Right lobe of liver (tissue), 6 donors: ENCODE results near the gene FRMD3. TPM values are rescaled to one million over a fixed set of nuclear protein-coding genes. Genes with fewer than 3 reads are reported as not detected.
A peak's percentile ranks its signal among the peaks of the same experiment; 100 is the strongest.

Experiments
- ATAC-seq, 4 donors: fragments of 200-7000 bp; cut with Tn5 transposase; one replicate each; pipeline ENCODE4 v1.9.1; 2020; ENCODE audit warnings: mild to moderate bottlenecking in 4 of 4, moderate library complexity in 4 of 4
- DNase-seq, 3 donors: peaks; one replicate each; pipeline ENCODE4 v3.0.0-alpha.2; 2020
- H3K27ac ChIP-seq, 3 donors: fragments of 200-600 bp; one replicate each; pipeline ENCODE4 v1.8.0; 2022
- H3K27me3 ChIP-seq, 2 donors: fragments of 200-600 bp; one replicate each; pipeline ENCODE4 v1.8.0; 2022
- H3K36me3 ChIP-seq, 4 donors: fragments of 200-600 bp; sonication (generic) in 1 of 4; one replicate each; pipeline versions ENCODE4 v1.5.1 to v1.8.0; 2017 to 2022; ENCODE audit warnings: control low read depth in 1 of 4
- H3K4me1 ChIP-seq, 4 donors: fragments of 200-600 bp; sonication (generic) in 1 of 4; one replicate each; pipeline versions ENCODE4 v1.5.1 to v1.8.0; 2017 to 2022; ENCODE audit warnings: control low read depth in 1 of 4
- H3K4me3 ChIP-seq, 3 donors: fragments of 200-600 bp; one replicate each; pipeline ENCODE4 v1.8.0; 2022
- H3K9me3 ChIP-seq, 4 donors: fragments of 200-600 bp; sonication (generic) in 1 of 4; one replicate each; pipeline versions ENCODE4 v1.5.1 to v1.8.0; 2017 to 2022; ENCODE audit warnings: control low read depth in 1 of 4
- CTCF ChIP-seq, 4 donors: fragments of 200-600 bp in 3 of 4; fragments of 450-650 bp in 1 of 4; IDR thresholded peaks; one replicate each; pipeline versions ENCODE4 v1.5.1 to v1.8.0; 2016 to 2022; ENCODE audit warnings: antibody characterized with exemption in 4 of 4, mild to moderate bottlenecking in 2 of 4
- POLR2A ChIP-seq: fragments of 450-650 bp; IDR thresholded peaks from one replicate; pipeline ENCODE4 v1.6.1; 2017; ENCODE audit warnings: antibody characterized with exemption, mild to moderate bottlenecking
- WGBS: methylation state at CpG from one replicate; pipeline ENCODE4 v1.1.6; 2018; ENCODE audit warnings: low coverage, low lambda C conversion rate; ENCODE audit not compliant: insufficient coverage; ENCODE audit errors: missing lambda C conversion rate; 5-methylcytosine and 5-hydroxymethylcytosine counted together
- intact Hi-C, 2 donors: fragments of 100-400 bp; cut with DNase I; formaldehyde crosslinking; loops; one replicate each; pipeline versions ENCODE4 v1.11.2 to v1.14.1; 2022
- total RNA-seq, 6 experiments: library from RNA; depleted of rRNA in 2 of 6; stranded (reverse); fragments of >200 nt in 2 of 6; fragmentation: NEBNext Ultra II Directional in 3 of 6; extraction: Animal tissue kit (Norgen Biotek cat#: 25700) in 3 of 6; gene quantifications; one replicate each; pipeline versions ENCODE4 v1.1.0 to v1.2.4, GENCODE V29; 2016 to 2023
- donor health status: DM: no; HTN: yes; CAD: no.
- donor health status: DM: no; HTN: no; CAD: no.
- donor health status: DM: no; HTN: no; CAD: no.
- donor health status: DM: no; HTN: yes; CAD: no.
- donor health status: DM: no; HTN: yes; CAD: no.

The FRMD3 gene
- total RNA-seq, 6 experiments from 2014 or later: 0.28 to 0.88 (median 0.34) TPM

- DNase-seq: no peak
- Histone ChIP-seq H3K27ac (no peak overlapping the region), H3K27me3 (no peaks in the 10 kb centered on the region), H3K36me3 (no peaks in the 10 kb centered on the region), H3K4me1 (no peaks in the 10 kb centered on the region), H3K9me3 (no peaks in the 10 kb centered on the region), H3K4me3 (no peak overlapping the region)
- WGBS: 59% methylated on average over 2 of the region's 2 CpGs
- TF ChIP-seq POLR2A (no peak), CTCF (IDR thresholded peaks at IDR 0.05) (no peak)
- intact Hi-C loops: no loop called here
- peak; percentile 39 to 86 (median 71) for ATAC-seq
These were observed 266.5 kb downstream of the FRMD3 start for GRCh38 chr9:83271665-83272071.

GRCh38 chr9:83270116-83270515, 268.1 kb downstream of the FRMD3 start:
- ATAC-seq (no peak), DNase-seq (no peak)
- no peak overlapping the region for H3K4me3 ChIP-seq
- no peaks in the 10 kb centered on the region for H3K36me3 ChIP-seq
- 25% methylated on average over 3 of the region's 3 CpGs for WGBS
- H3K9me3 ChIP-seq: no peaks in the 10 kb centered on the region
- TF ChIP-seq CTCF (IDR thresholded peaks at IDR 0.05): no peak
- no peak for TF ChIP-seq POLR2A
- H3K27ac ChIP-seq: no peak overlapping the region
- H3K4me1 ChIP-seq: no peaks in the 10 kb centered on the region
- intact Hi-C loops: no loop called here
- H3K27me3 ChIP-seq: no peaks in the 10 kb centered on the region

GRCh38 chr9:83267741-83268140, 270.5 kb downstream of the FRMD3 start:
- H3K4me1 ChIP-seq: no peaks in the 10 kb centered on the region
- H3K4me3 ChIP-seq: no peak overlapping the region
- ATAC-seq (no peak), DNase-seq (no peak)
- intact Hi-C loops: no loop called here
- no peaks in the 10 kb centered on the region for H3K9me3 ChIP-seq
- no peaks in the 10 kb centered on the region for H3K36me3 ChIP-seq
- 66% methylated on average over 5 of the region's 5 CpGs for WGBS
- H3K27ac ChIP-seq: no peak overlapping the region
- H3K27me3 ChIP-seq: no peaks in the 10 kb centered on the region
- no peak for TF ChIP-seq CTCF (IDR thresholded peaks at IDR 0.05)
- TF ChIP-seq POLR2A: no peak

GRCh38 chr9:83266666-83267496, 271.3 kb downstream of the FRMD3 start:
- Histone ChIP-seq H3K4me3 (no peak overlapping the region), H3K36me3 (no peaks in the 10 kb centered on the region), H3K27me3 (no peaks in the 10 kb centered on the region), H3K27ac (no peak overlapping the region), H3K4me1 (no peaks in the 10 kb centered on the region), H3K9me3 (no peaks in the 10 kb centered on the region)
- intact Hi-C loops: no loop called here
- TF ChIP-seq CTCF (IDR thresholded peaks at IDR 0.05) (no peak), POLR2A (no peak)
- WGBS: 54% methylated on average over 11 of the region's 11 CpGs
- DNase-seq (no peak), ATAC-seq (peak; percentile 46 to 74 (median 56))
